NCI-H446 treated with DMSO at 0.1 percent for 48 hours (cell line): ENCODE data around the gene CANX.

Experiments used
- DNase-seq: peaks from one replicate; lab custom pipeline; 2025; lab: John Stamatoyannopoulos, UW

Gene CANX

GRCh38 chr5:179778591-179778990, 79.8 kb downstream of the CANX start:
- DNase-seq, result no peak

GRCh38 chr5:179779826-179780225, 81.1 kb downstream of the CANX start:
- DNase-seq, result no peak

- no peak for DNase-seq
Measured at GRCh38 chr5:179780362-179780761, 81.6 kb downstream of the CANX start.
